NCI-H146 (cell line): Measurements from ENCODE around the gene ANKRD63.
A peak's percentile ranks its signal among the peaks of the same experiment; 100 is the strongest.

ENCODE experiments used
- DNase-seq: peaks from one replicate; lab custom pipeline; 2025; lab: John Stamatoyannopoulos, UW

Gene ANKRD63

DNA sequence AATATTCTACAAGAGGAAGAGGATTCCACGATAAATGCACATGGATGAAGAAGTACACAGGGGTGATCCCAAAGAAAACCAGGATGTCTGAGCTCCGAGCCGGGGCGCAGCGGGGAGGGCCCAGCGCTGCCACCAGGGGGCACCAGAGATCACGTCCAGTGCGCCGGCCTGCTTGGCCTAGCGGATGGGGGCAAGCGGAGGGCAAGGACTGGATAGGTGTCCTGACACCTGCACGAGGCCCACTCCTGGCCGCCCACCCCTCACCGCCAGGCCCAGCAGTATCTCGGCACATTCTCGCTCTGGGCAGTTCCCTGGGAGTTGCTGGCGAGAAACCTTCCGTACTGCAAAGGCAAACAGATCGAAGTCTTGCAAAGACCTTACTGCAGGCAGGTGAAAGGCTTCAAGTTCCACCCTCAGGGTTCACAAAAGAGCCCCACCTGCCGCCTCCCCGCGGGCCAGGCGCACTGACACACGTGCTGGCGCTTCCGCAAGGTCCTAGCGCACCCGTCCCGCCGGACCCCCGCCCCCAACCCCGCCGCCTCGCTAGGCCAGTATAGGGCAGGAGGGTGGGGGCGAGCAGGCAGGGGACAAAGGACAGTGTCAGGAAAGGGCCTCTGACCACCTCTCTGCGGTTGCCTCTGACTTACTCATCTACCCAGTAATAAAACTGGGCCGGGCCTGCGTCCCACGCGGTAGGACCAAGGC, 3.3 kb downstream of the ANKRD63 start:
- DNase-seq = peak; percentile 87

DNA sequence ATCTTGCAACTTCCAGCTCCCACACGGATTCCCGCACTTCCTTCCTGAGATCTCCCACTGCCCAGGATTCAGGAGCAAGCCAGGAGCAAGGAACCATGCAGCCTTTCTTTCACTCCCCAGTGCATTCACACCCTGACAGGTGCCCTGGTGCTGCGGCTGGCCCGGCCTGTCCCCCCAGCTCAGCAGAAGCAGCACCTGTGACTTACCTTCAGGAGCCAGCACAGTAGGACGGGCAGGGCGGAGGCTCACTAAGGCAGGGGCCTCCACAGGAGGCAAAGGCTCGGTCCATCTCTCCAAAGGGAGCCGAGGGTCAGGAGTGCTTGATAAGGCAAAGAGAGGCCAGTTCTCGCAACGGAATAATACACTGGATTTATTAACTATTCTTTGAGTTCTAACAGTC, 4.8 kb downstream of the ANKRD63 start:
- no peak for DNase-seq

DNA sequence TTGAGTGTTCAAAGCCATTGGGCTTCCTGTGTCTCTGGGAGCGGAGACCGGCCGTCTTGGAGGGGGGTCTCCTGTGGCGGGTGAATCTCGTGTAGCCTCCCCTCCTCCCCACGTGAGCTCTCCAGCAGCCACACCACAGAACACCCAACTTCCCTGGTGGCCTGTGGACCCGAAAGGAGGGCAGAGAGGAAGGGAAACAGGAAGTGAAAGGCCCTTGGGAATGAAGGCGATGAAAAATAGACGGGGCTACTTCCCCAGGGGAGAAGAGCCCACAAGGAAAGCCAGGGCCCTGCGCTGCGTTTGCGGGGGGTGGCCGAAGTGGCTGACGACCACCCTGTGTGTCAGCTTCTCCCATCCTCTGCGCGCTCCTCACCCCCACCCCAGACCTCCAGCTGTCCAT, 5.4 kb downstream of the ANKRD63 start:
- no peak for DNase-seq

DNA sequence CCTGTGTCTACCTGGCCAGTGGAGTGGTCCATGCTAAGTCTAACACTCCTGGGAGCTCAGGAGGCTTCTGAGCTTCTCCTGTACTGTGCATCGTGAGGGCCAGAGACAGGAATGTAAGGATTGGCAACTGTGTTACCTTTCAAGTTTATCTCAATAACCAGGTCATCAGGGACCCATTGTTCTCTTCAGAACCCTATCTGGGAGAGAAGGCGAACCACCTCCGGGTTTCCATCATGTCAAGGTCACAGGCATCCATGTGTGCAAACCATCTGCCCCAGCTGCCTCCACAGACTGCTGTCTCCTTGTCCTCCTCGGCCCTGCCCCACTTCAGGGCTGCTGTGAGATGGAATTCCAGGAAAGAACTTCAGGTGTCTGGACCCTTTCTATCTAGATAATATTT, 5.9 kb downstream of the ANKRD63 start:
- no peak for DNase-seq

DNA sequence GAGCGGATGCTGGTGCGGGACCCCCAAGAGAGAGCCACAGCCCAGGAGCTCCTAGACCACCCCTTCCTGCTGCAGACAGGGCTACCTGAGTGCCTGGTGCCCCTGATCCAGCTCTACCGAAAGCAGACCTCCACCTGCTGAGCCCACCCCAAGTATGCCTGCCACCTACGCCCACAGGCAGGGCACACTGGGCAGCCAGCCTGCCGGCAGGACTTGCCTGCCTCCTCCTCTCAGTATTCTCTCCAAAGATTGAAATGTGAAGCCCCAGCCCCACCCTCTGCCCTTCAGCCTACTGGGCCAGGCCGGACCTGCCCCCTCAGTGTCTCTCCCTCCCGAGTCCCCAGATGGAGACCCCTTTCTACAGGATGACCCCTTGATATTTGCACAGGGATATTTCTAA, 6.9 kb downstream of the ANKRD63 start:
- DNase-seq = no peak

DNA sequence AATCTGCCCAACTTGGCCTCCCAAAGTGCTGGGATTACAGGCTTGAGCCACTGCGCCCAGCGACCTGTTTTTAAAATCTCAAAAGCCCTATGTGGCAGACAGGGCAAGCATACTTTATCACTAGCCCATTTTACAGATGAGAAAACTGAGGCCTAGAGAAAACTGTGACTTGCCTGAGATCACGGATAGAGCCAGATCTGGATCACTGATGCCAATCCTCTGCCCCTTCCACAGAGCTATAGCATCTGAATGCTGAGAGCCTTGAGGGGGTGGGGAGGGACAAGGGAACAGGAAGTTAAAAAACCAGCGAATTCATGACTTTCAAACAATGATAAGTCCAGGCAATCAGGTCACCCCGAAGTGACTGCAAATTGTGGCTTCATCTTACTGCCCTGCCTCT, 7.3 kb downstream of the ANKRD63 start:
- no peak for DNase-seq

DNA sequence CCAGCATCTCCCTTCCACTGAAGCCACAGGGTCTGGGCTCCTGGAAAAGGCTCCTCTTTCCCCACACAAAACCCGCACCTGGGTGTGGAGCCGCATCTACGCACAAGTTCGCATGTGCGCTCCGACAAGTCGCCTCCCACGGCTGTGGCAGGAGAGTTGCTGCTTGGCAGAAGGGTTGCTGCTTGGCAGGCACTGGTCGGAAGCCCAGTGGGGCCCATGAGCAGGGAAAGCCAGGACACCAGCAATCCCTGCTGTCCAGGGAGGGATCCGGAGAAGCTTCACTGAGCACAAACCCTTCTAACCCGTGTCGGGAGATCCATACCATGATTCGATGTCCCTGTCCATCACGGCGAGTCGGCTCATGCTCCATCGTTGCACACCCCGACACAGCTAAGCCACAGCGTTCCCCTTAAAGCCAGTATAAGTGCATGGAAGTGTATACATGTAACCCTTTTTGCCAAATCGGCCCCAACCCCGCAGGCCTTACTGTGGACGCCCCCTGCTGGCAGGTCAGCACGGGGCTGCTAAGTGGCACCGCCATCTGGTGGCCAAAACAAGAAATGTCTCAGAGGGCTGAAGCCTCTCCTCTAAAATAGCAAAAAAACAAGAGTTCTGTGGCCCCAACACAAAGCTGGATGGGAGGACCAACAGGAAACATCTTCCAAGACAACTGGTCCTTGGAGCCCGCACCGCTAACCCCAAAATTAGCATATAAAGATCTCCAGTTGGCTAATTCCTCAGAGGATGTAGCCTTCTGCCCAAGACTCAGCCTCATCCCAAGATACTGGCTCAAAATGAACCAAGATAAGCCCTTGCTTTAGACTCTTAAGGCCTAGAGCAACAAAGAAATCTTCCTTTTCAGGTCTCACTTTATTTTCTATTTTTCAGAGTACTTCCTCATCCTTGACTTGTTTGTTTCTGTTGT, 8.3 kb downstream of the ANKRD63 start:
- peak; percentile 60 for DNase-seq

DNA sequence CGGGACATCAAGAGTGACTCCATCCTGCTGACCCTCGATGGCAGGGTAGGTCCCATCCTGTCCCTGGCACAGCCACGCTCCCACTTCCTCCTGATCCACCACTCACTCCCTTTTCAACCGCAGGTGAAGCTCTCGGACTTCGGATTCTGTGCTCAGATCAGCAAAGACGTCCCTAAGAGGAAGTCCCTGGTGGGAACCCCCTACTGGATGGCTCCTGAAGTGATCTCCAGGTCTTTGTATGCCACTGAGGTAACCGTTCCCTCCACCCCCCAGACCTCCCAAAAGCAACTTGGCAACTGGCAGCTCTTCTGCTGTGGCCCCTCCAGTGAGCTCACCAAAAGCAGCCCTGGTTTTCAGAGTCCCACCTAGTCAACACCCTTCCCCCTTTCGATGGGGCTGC, 9.4 kb downstream of the ANKRD63 start:
- no peak for DNase-seq

DNA sequence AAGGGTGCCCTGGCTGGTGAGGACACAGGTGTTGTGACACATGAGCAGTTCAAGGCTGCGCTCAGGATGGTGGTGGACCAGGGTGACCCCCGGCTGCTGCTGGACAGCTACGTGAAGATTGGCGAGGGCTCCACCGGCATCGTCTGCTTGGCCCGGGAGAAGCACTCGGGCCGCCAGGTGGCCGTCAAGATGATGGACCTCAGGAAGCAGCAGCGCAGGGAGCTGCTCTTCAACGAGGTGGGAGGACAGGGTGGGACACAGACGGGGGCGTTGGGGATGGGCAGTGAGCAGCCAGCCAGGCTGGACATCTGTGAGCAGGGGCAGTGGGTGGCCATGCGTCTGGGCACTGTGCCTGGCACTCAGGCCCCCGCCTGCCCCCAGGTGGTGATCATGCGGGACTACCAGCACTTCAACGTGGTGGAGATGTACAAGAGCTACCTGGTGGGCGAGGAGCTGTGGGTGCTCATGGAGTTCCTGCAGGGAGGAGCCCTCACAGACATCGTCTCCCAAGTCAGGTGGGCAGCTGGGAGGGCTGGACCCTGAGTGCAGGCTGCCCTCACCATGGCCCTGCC, 10.3 kb downstream of the ANKRD63 start:
- DNase-seq = no peak

DNA sequence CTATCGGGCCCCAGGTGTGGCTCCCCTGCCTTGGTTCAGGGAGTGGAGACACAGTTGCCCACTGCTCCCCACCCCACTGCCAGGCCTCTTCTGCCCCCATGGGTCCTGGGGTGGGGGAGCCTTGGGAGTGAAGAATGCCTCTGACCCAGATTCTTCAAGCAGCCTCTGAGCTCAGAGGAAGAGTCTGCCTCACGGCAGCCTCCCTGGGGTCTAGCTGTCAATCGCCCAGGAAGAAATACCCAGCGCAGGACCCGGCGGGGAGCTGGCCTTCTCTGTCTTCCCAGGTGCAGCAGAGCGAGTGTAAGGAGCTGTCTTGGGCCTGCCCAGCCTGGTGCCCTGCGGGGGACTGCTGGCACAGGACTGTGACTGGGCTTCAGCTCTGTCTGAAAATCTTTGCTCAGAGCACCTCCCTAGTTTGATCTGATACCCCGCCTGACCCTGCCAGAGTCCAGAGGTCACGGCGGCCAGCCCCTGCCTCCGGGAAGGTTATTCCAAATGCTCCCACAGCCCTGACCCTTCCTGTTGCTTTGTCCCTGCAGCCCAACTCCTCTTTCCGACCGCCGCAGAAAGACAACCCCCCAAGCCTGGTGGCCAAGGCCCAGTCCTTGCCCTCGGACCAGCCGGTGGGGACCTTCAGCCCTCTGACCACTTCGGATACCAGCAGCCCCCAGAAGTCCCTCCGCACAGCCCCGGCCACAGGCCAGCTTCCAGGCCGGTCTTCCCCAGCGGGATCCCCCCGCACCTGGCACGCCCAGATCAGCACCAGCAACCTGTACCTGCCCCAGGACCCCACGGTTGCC, 11.0 kb downstream of the ANKRD63 start:
- no peak for DNase-seq

DNA sequence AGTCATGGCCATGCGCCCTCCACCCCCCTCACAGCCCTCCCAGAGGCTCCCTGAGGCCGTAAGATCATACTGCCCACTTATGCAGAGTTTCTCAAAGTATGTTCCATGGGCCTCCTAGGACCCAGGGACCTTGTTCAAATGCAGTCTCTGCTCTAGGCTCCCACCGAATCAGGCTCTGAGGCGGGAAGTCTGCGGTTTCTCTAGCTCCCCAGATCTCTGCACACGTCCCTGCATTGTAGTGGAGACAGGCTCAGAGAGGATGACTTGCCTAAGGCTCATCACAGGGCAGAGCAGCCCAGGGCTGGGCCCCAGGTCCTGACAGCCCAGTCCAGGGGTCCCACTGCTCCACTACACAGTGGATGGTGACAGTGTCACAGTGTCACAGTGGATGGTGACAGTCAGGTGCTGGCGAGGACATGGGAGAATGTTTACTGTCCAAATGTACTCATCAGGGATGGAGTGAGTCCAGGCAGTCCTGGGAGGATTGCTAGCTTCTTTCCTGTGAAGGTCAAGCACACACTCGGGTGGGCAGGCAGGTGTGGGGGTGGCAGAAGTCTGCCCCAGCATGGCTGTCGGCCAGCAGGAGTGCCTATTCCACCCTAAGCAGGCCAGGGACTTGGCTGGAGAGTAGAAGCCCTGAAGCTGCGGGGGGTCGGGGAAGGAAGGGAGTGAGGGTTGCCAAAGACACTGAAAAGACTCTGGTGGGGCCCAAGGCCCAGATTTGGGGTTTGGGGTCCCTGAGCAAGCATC, 12.4 kb downstream of the ANKRD63 start:
- no peak for DNase-seq

DNA sequence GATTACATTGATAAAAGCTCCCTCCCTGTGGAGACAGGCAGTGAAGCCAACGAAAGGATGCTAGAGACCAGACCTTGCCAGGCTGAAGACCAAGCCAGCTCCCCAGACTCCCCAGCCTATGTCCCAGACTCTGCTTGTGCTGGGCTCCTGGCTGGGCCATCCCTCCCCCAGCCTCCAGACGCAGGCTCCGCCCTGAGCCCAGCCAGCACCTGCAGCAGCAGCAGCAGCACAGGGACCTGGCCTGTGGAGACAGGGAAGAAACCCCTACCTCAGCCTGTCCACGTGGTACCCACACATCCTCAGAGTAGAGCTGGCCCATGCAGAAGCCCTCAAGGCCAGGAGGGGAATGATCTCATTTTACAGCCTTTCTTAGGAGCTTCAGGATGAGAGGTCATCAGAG, 13.3 kb downstream of the ANKRD63 start:
- no peak for DNase-seq

DNA sequence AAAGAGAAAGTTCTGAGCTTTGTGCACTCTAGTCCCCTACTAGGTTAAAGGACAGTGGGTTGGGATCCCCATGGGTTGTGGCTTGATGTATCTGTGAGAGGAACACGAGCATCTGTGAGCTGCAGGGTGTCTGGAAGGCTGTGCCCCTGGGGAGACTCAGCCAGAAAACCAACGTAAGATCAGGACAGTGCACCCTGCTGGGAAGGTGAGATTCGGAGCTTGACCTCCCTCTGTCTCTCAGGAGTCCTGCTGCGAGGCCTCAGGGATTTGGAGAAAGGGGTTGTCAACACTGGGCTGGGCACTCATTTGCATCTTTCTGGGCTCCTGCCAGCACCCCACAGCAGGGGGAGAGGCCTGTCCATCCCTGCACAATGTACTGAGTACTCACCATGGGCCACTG, 15.2 kb downstream of the ANKRD63 start:
- no peak for DNase-seq

DNA sequence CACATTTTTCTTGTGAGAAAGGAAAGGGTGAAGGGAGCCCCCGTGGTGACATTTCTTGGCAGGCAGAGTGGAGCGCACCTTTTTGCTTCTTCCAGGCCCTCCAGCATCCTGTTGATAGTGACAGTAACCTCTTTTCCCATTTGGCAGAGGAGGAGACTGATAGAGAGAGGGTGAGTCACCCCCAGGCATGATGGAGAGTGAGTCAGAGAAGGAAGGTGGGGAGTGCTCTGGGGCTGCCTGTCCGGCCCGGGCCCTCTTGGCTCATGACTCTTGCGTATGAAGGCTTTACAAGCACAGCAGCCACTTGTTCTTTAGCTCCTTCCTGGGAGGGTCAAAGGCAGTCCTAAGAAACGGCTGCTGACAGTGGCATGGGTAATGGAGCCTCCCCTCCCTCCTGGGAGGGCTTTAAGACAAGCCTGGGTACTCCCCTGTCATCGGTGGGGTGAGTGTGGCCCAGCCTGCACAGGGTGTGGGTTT, 16.0 kb downstream of the ANKRD63 start:
- no peak for DNase-seq

DNA sequence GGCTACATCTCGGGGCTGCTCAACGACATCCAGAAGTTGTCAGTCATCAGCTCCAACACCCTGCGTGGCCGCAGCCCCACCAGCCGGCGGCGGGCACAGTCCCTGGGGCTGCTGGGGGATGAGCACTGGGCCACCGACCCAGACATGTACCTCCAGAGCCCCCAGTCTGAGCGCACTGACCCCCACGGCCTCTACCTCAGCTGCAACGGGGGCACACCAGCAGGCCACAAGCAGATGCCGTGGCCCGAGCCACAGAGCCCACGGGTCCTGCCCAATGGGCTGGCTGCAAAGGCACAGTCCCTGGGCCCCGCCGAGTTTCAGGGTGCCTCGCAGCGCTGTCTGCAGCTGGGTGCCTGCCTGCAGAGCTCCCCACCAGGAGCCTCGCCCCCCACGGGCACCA, 17.0 kb downstream of the ANKRD63 start:
- no peak for DNase-seq

DNA sequence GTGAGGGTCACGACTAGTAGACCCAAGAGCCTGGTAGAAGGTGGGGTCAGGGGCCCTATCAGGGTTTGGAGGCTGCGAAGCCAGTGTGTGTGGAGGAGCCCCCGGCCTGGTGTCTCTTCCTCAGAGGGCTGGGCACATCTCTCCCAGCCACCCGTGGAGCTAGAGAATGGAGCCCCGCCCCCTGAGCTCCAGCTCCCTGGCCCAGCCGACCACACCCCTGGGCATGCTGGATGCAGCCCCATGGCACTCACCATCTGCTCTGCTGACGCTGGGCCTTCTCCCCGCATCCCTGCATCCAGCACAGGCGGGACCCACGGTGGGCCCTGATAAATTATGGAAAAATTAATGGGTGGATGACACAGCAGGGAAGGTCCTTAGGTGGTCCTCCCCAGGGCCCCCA, 17.5 kb downstream of the ANKRD63 start:
- no peak for DNase-seq

DNA sequence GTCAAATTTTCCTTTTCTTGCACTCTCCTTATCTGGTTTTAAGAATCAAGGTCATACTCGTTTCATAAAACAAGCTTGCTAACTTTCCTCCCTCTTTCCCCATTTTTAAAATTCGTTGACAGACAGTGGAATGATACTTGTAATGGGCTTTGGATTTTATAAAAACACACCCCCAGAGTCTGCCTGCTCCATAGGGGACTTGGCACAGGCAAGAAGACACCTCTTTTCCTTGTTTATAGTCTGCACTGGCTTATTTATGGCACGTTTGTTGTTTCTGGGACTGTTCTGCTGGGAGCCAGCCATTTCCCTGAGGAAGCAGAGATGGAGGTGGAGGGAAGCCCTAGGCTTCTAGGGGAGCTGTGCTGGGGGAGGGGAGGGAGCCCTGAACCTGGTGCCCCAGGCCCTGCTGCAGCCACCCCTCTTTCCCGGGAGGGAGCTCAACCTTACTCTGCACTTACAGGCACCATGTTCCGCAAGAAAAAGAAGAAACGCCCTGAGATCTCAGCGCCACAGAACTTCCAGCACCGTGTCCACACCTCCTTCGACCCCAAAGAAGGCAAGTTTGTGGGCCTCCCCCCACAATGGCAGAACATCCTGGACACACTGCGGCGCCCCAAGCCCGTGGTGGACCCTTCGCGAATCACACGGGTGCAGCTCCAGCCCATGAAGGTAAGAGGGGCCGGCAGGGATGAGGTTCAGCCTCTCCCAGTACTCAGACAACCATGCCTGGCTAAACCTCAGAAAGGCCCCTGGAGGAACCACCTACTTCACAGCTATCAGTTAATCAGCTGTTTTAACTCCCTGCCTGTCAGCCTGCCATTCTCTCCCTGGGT, 18.3 kb downstream of the ANKRD63 start:
- DNase-seq = no peak

DNA sequence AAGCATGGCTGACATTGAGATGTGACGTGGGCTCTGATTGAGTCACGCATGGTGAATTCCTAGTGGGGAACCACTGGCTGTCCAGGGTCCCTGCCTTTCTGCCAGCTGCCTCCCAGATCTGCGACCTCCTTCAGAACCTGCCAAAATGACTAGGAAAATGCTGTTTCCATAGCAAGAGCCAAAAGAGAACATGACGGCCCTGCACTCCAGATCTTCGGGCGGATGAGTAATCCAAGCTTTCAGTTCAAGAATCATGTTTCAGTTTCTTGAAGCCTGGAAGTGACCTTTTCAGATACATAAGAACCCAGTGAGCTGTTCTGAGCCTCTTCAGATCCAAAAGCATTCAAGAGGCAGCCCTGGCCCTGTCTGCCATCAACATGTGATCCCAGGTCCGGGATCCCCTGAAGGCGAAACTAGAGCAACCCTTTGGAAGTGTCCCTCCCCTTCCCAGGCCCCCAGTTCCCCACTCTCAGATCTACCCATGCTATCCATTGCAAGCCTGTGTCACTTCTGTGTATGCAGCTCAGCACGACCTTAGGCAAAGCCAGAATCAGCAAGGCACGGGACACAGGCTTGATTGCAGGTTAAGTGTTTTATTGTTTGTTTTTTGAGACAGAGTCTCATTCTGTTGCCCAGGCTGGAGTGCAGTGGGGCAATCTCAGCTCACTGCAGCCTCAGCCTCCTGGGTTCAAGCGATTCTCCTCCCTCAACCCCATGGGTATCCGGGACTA, 19.7 kb downstream of the ANKRD63 start:
- no peak for DNase-seq

DNA sequence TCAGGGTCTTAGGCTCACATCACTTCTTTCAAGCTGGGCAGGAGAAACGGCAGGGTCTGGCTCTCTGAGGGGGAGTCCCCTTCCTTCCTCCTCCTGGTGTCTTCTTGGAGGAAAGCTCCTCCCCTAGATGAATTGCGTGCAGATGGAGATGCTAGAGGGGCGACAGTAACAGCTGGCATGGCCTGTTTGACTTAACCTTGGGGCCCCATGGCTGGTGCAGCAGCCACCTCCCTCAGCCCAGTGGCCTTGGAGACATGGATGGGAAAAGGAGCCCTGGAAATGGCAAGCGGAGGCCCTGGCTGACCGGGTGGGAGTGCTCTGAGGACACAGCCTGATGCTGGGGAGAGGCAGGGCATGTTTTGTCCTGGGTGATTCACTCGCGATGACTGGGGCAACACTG, 23.8 kb downstream of the ANKRD63 start:
- DNase-seq = no peak

DNA sequence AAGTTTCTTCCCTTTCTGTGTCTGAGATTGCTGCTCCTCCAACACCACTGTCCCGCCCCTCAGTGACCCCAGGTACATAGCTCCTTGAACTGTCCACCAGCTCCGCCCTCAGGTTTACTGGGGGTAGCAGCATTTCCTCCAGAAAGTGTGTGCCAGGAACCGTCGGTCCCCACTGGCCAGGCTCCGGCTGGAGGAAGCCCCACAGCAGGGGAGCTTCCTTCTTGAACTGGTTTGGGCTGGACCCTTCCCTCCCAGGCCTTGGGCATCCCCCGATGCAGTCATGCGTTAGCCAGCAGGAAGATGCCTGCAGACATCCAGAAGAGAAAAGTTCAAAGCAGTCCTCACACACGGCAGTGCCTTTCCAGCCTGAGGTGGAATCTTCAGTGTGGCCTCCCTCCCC, 24.3 kb downstream of the ANKRD63 start:
- no peak for DNase-seq
